ENCODE results near the gene PLEKHG3.

The PLEKHG3 gene

GRCh38 chr14:64696355-64696857 is 7.8 kb upstream of the PLEKHG3 start:
- Mint-ChIP-seq H3K9me3 (no peaks in the 10 kb centered on the region), H3K4me3 (no peak overlapping the region), H3K27me3 (peaks cover 57% of the 10 kb centered on the region), H3K27ac (no peak overlapping the region), H3K4me1 (no peaks in the 10 kb centered on the region)
- no peak for ATAC-seq
- no peak for DNase-seq

- no peaks in the 10 kb centered on the region for H3K9me3 Mint-ChIP-seq
- DNase-seq, result no peak
- ATAC-seq, result no peak
- peaks cover 12% of the 10 kb centered on the region for H3K4me1 Mint-ChIP-seq
- H3K27me3 Mint-ChIP-seq, result peaks cover 74% of the 10 kb centered on the region
- H3K4me3 Mint-ChIP-seq, result no peak overlapping the region
- no peak overlapping the region for H3K27ac Mint-ChIP-seq
Observed at GRCh38 chr14:64698903-64699302, 5.3 kb upstream of the PLEKHG3 start.

- H3K4me3 Mint-ChIP-seq, result no peak overlapping the region
- H3K9me3 Mint-ChIP-seq, result no peaks in the 10 kb centered on the region
- H3K27ac Mint-ChIP-seq, result no peak overlapping the region
- peaks cover 78% of the 10 kb centered on the region for H3K27me3 Mint-ChIP-seq
- peaks cover 17% of the 10 kb centered on the region for H3K4me1 Mint-ChIP-seq
- no peak for DNase-seq
- ATAC-seq, result no peak
Observed at GRCh38 chr14:64700290-64700689, 3.9 kb upstream of the PLEKHG3 start.

GRCh38 chr14:64700894-64701293 is 3.3 kb upstream of the PLEKHG3 start:
- DNase-seq, result no peak
- Mint-ChIP-seq H3K4me3 (no peak overlapping the region), H3K27ac (no peak overlapping the region), H3K4me1 (peaks cover 23% of the 10 kb centered on the region), H3K9me3 (no peaks in the 10 kb centered on the region), H3K27me3 (peaks cover 84% of the 10 kb centered on the region)
- ATAC-seq, result no peak

- H3K27ac Mint-ChIP-seq, result no peak overlapping the region
- DNase-seq (no peak), ATAC-seq (no peak)
- no peak overlapping the region for H3K4me3 Mint-ChIP-seq
- peaks cover 25% of the 10 kb centered on the region for H3K4me1 Mint-ChIP-seq
- peaks cover 91% of the 10 kb centered on the region for H3K27me3 Mint-ChIP-seq
- H3K9me3 Mint-ChIP-seq, result no peaks in the 10 kb centered on the region
Observed at GRCh38 chr14:64701660-64702059, 2.6 kb upstream of the PLEKHG3 start.

- H3K9me3 Mint-ChIP-seq, result no peaks in the 10 kb centered on the region
- DNase-seq (no peak), ATAC-seq (no peak)
- peaks cover 25% of the 10 kb centered on the region for H3K4me1 Mint-ChIP-seq
- peak overlapping the region in 1 of 2 donors; percentile 74 for H3K27ac Mint-ChIP-seq
- H3K4me3 Mint-ChIP-seq, result peak overlapping the region; percentile 61 to 70
- H3K27me3 Mint-ChIP-seq, result peaks cover 91% of the 10 kb centered on the region
Observed at GRCh38 chr14:64702493-64703394, 1.5 kb upstream of the PLEKHG3 start.

- peaks cover 91% of the 10 kb centered on the region for H3K27me3 Mint-ChIP-seq
- H3K4me1 Mint-ChIP-seq, result peaks cover 33% of the 10 kb centered on the region
- no peak overlapping the region for H3K27ac Mint-ChIP-seq
Observed at GRCh38 chr14:64703395-64704142, 655 bp upstream of the PLEKHG3 start.

GRCh38 chr14:64704743-64705380 is 638 bp downstream of the PLEKHG3 start:
- Mint-ChIP-seq H3K27ac (no peak overlapping the region), H3K27me3 (peaks cover 95% of the 10 kb centered on the region), H3K4me3 (peak overlapping the region; percentile 55 to 70), H3K4me1 (peaks cover 39% of the 10 kb centered on the region), H3K9me3 (no peaks in the 10 kb centered on the region)
- peak; percentile 44 for ATAC-seq
- DNase-seq, result no peak

More at GRCh38 chr14:64703395-64704142, 655 bp upstream of the PLEKHG3 start:
- ATAC-seq (no peak), DNase-seq (no peak)
- Mint-ChIP-seq H3K9me3 (no peaks in the 10 kb centered on the region), H3K4me3 (peak overlapping the region; percentile 61 to 70)

- no peak overlapping the region for H3K27ac Mint-ChIP-seq
- no peak for DNase-seq
Observed at GRCh38 chr14:64705381-64706118, 1.3 kb downstream of the PLEKHG3 start.

GRCh38 chr14:64706119-64706592 is 1.9 kb downstream of the PLEKHG3 start:
- no peak for DNase-seq
- no peaks in the 10 kb centered on the region for H3K9me3 Mint-ChIP-seq
- peaks cover 85% of the 10 kb centered on the region for H3K27me3 Mint-ChIP-seq
- no peak for ATAC-seq
- H3K4me1 Mint-ChIP-seq, result peaks cover 39% of the 10 kb centered on the region
- H3K27ac Mint-ChIP-seq, result no peak overlapping the region
- H3K4me3 Mint-ChIP-seq, result no peak overlapping the region

More at GRCh38 chr14:64705381-64706118, 1.3 kb downstream of the PLEKHG3 start:
- ATAC-seq, result no peak
- Mint-ChIP-seq H3K9me3 (no peaks in the 10 kb centered on the region), H3K4me1 (peaks cover 39% of the 10 kb centered on the region), H3K27me3 (peaks cover 89% of the 10 kb centered on the region), H3K4me3 (peak overlapping the region; percentile 48 to 70)

GRCh38 chr14:64706593-64707193 is 2.5 kb downstream of the PLEKHG3 start:
- no peak overlapping the region for H3K4me3 Mint-ChIP-seq
- H3K27me3 Mint-ChIP-seq, result peaks cover 80% of the 10 kb centered on the region
- DNase-seq, result no peak
- no peak for ATAC-seq
- peaks cover 39% of the 10 kb centered on the region for H3K4me1 Mint-ChIP-seq
- no peak overlapping the region for H3K27ac Mint-ChIP-seq
- H3K9me3 Mint-ChIP-seq, result no peaks in the 10 kb centered on the region

GRCh38 chr14:64707661-64708060 is 3.4 kb downstream of the PLEKHG3 start:
- ATAC-seq (no peak), DNase-seq (no peak)
- Mint-ChIP-seq H3K27me3 (peaks cover 70% of the 10 kb centered on the region), H3K27ac (no peak overlapping the region), H3K4me1 (peaks cover 39% of the 10 kb centered on the region), H3K4me3 (no peak overlapping the region), H3K9me3 (peaks cover 3% of the 10 kb centered on the region in 2 donors)

- ATAC-seq (peak; percentile 44), DNase-seq (no peak)
- H3K9me3 Mint-ChIP-seq, result peaks cover 9 to 10% of the 10 kb centered on the region in 2 donors
- H3K27ac Mint-ChIP-seq, result peak overlapping the region in 1 of 2 donors; percentile 22
- H3K4me1 Mint-ChIP-seq, result peaks cover 33% of the 10 kb centered on the region
- no peak overlapping the region for H3K4me3 Mint-ChIP-seq
- H3K27me3 Mint-ChIP-seq, result peaks cover 63% of the 10 kb centered on the region
Observed at GRCh38 chr14:64708148-64709004, 4.2 kb downstream of the PLEKHG3 start.

- H3K4me3 Mint-ChIP-seq, result no peak overlapping the region
Observed at GRCh38 chr14:64709126-64709525, 4.9 kb downstream of the PLEKHG3 start.

More at GRCh38 chr14:64709126-64709525, 4.9 kb downstream of the PLEKHG3 start:
- Mint-ChIP-seq H3K9me3 (peaks cover 16 to 17% of the 10 kb centered on the region in 2 donors), H3K27me3 (peaks cover 58% of the 10 kb centered on the region), H3K4me1 (peaks cover 27% of the 10 kb centered on the region), H3K27ac (no peak overlapping the region)
- ATAC-seq, result no peak
- DNase-seq, result no peak

All from stimulated activated naive CD8-positive, alpha-beta T cell treated with anti-CD3 and anti-CD28 coated beads, Interleukin-15, amount 100 ng/mL, for 72 hours (primary cell).